HG02981 (cell line): ENCODE data around the gene CYYR1.

ENCODE experiments used
- ATAC-seq: cut with Tn5 transposase; IDR thresholded peaks from one replicate; pipeline ENCODE4 v1.9.1; 2021; ENCODE audit warnings: mild to moderate bottlenecking, moderate library complexity; ENCODE audit not compliant: unreplicated experiment

Gene CYYR1

DNA sequence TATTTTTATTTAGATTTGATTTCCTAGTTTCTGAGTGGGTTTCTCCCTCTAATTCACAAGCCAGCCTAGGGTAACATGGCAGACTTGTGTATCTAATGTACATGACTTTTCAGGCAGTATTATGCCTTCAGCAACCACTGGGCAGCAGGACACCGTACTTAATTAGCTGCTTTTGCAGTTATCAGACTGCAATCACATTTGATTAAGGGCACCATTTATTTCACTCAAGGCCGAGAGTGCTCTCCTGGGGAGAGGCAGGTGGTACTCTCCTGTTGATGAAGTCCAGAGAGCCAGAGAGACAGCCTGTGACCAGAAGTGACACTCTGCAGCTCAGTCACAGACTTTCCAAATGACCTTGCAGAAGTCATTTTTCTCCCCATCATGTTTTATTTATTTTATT, 18.7 kb downstream of the CYYR1 start:
- no peak for ATAC-seq

DNA sequence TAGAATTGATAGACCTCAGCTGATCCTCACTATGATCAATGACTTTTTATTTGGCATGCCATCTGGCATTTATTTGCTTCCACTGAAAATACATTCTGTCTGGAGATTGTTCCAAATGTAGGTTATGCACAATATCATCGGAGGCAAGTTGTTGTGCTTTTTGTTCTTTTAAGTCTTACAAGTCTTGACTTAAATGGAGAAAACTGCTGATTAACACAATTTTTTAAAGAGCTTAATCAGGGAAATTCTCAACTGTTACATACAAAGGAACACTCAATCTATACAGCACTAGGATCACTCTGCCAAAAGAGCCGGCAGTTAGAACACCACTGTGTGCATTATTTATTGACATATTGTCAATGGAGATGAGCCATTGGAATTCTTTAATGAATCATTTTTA, 19.2 kb downstream of the CYYR1 start:
- no peak for ATAC-seq

- ATAC-seq: no peak
These were observed 22.8 kb downstream of the CYYR1 start for GRCh38 chr21:26550326-26550725.

GRCh38 chr21:26546446-26547097, 26.5 kb downstream of the CYYR1 start:
- no peak for ATAC-seq

- no peak for ATAC-seq
These were observed 28.8 kb downstream of the CYYR1 start for GRCh38 chr21:26544201-26544775.

GRCh38 chr21:26540651-26541050, 32.4 kb downstream of the CYYR1 start:
- no peak for ATAC-seq

GRCh38 chr21:26539566-26539965, 33.5 kb downstream of the CYYR1 start:
- ATAC-seq: no peak

DNA sequence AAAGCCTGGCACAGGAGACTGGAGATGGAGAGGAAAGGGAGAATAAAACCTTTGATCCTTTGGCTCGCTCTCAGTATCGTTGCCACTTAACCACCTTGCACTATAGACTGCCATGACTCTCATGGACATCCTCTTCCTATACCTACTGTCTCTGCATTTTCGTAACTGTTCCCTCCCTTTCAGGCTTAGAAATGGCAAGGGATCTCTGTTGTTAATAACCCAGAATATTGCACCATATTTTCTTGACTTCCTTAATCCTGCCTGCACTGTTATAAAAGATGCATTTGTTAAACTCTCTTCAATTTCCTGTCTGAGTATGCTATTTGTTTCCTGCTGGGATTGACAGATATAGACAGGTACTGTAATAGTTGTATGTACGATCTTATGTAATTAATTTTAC, 38.6 kb downstream of the CYYR1 start:
- no peak for ATAC-seq

DNA sequence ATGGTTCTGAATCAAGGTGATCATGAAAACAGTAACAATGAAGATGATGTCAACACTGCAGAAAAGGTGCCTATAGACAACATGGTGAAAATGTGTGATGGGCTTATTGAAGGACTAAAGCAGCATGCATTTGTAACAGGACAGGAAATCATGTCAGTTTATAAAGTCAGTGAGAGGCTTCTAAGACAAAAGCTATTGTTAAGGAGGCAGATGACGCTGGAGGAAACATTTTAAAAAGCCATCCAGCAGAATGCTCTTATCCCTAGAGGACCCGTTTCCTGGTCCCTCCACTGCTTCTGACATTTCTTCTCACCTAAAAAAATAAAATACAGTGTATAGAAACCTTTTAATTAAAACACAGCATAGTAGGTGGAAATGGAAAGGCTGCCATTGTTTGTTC, 40.9 kb downstream of the CYYR1 start:
- ATAC-seq: no peak

DNA sequence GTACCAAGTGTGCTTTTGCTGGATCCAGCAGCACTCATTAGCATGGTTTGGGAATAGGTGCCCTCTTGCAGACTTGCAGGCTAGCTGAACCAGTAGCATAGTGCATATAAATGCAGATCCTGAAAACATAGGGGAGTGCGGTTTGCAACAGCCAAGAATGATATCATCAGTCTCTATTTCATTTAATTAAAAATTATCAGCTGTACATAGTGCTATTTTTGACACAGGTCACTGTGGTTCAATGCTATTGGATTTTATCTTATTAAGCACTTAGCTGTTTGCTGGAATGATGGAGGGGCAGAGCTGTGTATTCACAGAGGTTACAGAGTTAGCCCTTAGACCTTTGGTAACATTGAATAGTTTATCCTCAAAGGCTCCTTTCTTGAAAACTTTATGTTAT, 43.6 kb downstream of the CYYR1 start:
- no peak for ATAC-seq

GRCh38 chr21:26528882-26529281, 44.2 kb downstream of the CYYR1 start:
- ATAC-seq: no peak

- ATAC-seq: no peak
These were observed 50.4 kb downstream of the CYYR1 start for GRCh38 chr21:26522704-26523103.

DNA sequence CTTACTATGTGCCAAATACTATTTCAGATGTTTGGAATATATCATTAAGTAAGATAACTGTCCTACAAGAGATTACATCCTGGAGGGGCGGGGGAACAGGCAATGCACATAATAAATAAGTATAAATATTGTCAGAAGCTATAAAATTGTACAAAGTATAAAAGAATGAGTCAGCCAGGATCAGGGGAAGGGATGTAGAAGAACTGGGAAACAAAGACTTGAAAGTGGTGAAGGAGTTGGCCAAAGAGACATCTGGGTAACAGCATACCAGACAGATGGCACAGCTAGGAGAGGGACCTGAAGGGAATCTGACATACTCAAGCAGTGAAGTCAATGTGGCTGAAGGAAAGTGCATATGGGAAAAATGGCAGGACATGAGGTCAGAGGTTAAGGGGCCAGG, 53.9 kb downstream of the CYYR1 start:
- no peak for ATAC-seq

- no peak for ATAC-seq
These were observed 57.8 kb downstream of the CYYR1 start for GRCh38 chr21:26515257-26515656.

GRCh38 chr21:26513212-26513611, 59.9 kb downstream of the CYYR1 start:
- no peak for ATAC-seq

GRCh38 chr21:26512664-26513063, 60.4 kb downstream of the CYYR1 start:
- ATAC-seq: no peak

DNA sequence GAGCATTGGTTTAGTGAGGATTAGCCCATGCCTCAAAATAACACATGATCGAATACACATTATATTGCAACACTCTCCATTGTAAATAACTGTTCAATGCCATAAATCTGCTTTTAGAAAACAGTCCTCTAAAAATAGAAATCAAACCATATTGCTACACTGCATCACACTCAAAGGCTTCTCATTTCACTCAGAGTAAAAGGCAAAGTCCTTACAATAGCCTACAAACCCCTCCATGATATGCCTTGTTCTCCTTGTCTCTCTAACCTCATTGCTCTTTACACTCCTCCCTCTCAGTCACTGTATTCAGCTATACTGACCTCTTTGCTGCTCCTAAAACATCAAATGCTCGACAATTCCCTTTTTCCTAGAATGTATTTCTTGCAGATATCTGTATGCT, 64.2 kb downstream of the CYYR1 start:
- ATAC-seq: no peak

GRCh38 chr21:26506956-26507355, 66.1 kb downstream of the CYYR1 start:
- ATAC-seq: no peak

DNA sequence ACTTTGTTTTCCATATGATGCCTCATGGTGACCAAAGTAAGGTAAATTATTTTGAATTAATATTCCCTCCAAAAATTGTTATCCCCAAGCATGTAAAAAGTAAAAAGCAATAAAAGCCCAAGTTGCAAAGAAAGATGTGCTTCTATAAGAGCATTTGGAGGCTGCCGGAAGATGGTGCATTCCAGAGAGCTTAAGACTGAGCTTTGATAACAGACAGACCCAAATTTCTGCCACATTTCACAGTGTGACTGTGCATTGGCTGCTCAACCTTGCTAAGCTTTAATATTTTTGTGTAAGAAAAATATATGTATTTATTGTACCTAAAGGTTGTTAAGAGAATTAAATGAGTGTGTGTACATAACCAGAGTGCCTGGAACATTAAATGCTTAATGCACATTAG, 67.9 kb downstream of the CYYR1 start:
- ATAC-seq: no peak

DNA sequence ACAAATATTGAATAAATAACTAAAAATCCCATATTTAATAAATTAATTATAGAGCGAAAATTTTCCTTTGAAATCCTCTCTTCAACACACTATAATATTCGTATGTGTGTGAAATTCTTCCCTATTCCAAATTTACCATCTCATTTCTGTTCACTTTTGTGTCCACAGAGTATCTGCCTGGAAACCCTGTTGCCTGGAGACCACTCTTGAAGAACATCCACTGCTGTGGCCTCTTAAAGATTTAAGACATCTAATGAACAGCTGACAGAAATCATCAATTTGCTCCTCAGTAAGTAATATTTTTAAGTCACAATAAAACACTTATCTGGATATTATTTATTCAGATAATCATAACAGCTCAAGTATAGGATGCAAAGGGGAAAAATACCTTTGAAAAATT, 69.7 kb downstream of the CYYR1 start:
- ATAC-seq: no peak

DNA sequence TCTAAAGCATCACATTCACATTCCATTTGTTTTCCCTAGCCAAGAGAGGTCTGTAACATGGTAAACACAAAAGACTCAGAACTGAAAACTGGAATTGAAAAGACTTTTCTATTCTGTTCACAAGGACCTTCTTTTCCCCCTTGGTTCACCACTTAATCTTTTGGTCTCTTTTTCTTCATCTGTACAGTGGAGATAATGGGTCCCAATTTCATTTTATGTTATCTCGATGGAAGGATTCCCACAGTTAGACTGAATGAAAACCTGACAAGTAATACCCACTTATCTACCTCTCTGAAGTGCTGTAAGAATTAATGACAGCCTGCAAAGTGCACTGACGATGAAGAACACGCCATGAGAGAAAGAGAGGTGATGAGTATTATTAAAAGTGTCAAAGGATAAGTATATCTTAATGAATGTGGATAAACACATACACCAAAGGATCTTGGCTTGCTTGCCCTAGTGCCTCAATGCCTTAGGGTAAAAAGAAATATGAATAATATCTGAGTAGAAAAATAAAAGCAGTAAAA, 71.5 kb downstream of the CYYR1 start:
- no peak for ATAC-seq

- no peak for ATAC-seq
These were observed 73.6 kb downstream of the CYYR1 start for GRCh38 chr21:26499495-26499894.
